ENCODE results near the gene KRTAP4-7. TPM values are rescaled to one million over a fixed set of nuclear protein-coding genes. Genes with fewer than 3 reads are reported as not detected.
A peak's percentile ranks its signal among the peaks of the same experiment; 100 is the strongest.
"Not testable (repeated sequence)": the region's sequence is repeated elsewhere in the genome, so short reads cannot be mapped to it uniquely, and the experiment has no call there.

Gene KRTAP4-7
- total RNA-seq, 1 experiment from 2014 or later = not detected

- intact Hi-C loops (cut with micrococcal nuclease; ENCODE audit: unreplicated experiment) = no loop called here
- H3K27ac ChIP-seq (ENCODE audit: low read length) = no peak overlapping the region
- H3K36me3 ChIP-seq (ENCODE audit: control insufficient read depth, insufficient read depth, low read length) = no peaks in the 10 kb centered on the region
- H3K4me3 ChIP-seq (ENCODE audit: low read depth in 2 of 2, low read length in 2 of 2) = no peak overlapping the region
- ATAC-seq (no peak), DNase-seq (ENCODE audit: low read depth, low spot score) (no peak)
- no TSS peak for BruUV-seq (replicated peaks)
- TF ChIP-seq POLR2AphosphoS5 (IDR thresholded peaks at IDR 0.05; ENCODE audit: low read depth, low read length) (no peak), CTCF (IDR thresholded peaks at IDR 0.05) (no peak)
- CTCF ChIA-PET = no interaction called here
- POLR2A ChIA-PET = no interaction called here
- no peaks in the 10 kb centered on the region for H3K9me3 ChIP-seq (ENCODE audit: control insufficient read depth, insufficient read depth, low read depth, low read length)
- in situ Hi-C loops (cut with HindIII; ENCODE audit: low pct_unique_long_range_greater_than_20kb, low sequenced_read_pairs) = no loop called here
- H3K4me1 ChIP-seq (ENCODE audit: control insufficient read depth, insufficient read depth, low read length) = no peaks in the 10 kb centered on the region
- no peaks in the 10 kb centered on the region for H3K27me3 ChIP-seq (ENCODE audit: control insufficient read depth, insufficient read depth, low read length)
Measured at GRCh38 chr17:41057547-41057946, 26.4 kb upstream of the KRTAP4-7 start.

- TF ChIP-seq POLR2AphosphoS5 (IDR thresholded peaks at IDR 0.05; ENCODE audit: low read depth, low read length) (no peak), TCF7L2 (IDR thresholded peaks at IDR 0.05; ENCODE audit: low read depth, low read length) (no peak), CTCF (IDR thresholded peaks at IDR 0.05) (no peak), REST (IDR thresholded peaks at IDR 0.05; ENCODE audit: insufficient read depth in 1 of 2, low read depth in 2 of 2, low read length in 1 of 2) (no peak), SIN3A (IDR thresholded peaks at IDR 0.05; ENCODE audit: borderline replicate concordance, insufficient read depth, low read depth, low read length) (no peak)
- in situ Hi-C loops (cut with HindIII; ENCODE audit: low pct_unique_long_range_greater_than_20kb, low sequenced_read_pairs) (no loop called here), intact Hi-C loops (cut with micrococcal nuclease; ENCODE audit: unreplicated experiment) (no loop called here)
- Histone ChIP-seq H3K36me3 (ENCODE audit: control insufficient read depth, insufficient read depth, low read length) (no peaks in the 10 kb centered on the region), H3K27me3 (ENCODE audit: control insufficient read depth, insufficient read depth, low read length) (no peaks in the 10 kb centered on the region), H3K27ac (ENCODE audit: low read length) (no peak overlapping the region), H3K4me3 (ENCODE audit: low read depth in 2 of 2, low read length in 2 of 2) (no peak overlapping the region), H3K9me3 (ENCODE audit: control insufficient read depth, insufficient read depth, low read depth, low read length) (no peaks in the 10 kb centered on the region), H3K4me1 (ENCODE audit: control insufficient read depth, insufficient read depth, low read length) (no peaks in the 10 kb centered on the region)
- BruUV-seq (replicated peaks) = no TSS peak
- ChIA-PET CTCF (interaction anchor here (0.6 kb wide), 1 partner anchor 97 kb away, joined by 4 read pairs; no protein-coding TSS in a partner anchor), POLR2A (no interaction called here)
- ATAC-seq (no peak), DNase-seq (ENCODE audit: low read depth, low spot score) (no peak)
Measured at GRCh38 chr17:41058741-41059140, 25.2 kb upstream of the KRTAP4-7 start.

- BruUV-seq (replicated peaks); H3K36me3 ChIP-seq (ENCODE audit: control insufficient read depth, insufficient read depth, low read length); H3K4me1 ChIP-seq (ENCODE audit: control insufficient read depth, insufficient read depth, low read length); H3K27me3 ChIP-seq (ENCODE audit: control insufficient read depth, insufficient read depth, low read length); in situ Hi-C loops (cut with HindIII; ENCODE audit: low pct_unique_long_range_greater_than_20kb, low sequenced_read_pairs); H3K4me3 ChIP-seq (ENCODE audit: low read depth in 2 of 2, low read length in 2 of 2); DNase-seq (ENCODE audit: low read depth, low spot score); intact Hi-C loops (cut with micrococcal nuclease; ENCODE audit: unreplicated experiment); POLR2A ChIA-PET; H3K27ac ChIP-seq (ENCODE audit: low read length); H3K9me3 ChIP-seq (ENCODE audit: control insufficient read depth, insufficient read depth, low read depth, low read length): not testable (repeated sequence)
- ATAC-seq = peak; percentile 42; the same call in 1 of the 2 replicates
- CTCF ChIA-PET = interaction anchor here (0.6 to 0.7 kb wide), 2 partner anchors 97 to 430 kb away, joined by 3 to 4 read pairs; partner anchors contain the start of gene KRT36
Measured at GRCh38 chr17:41059276-41060051, 24.5 kb upstream of the KRTAP4-7 start.

Measured in Panc1 (cell line).